GM21447 (cell line): ENCODE data around the gene ZNF639.

Source experiments
- ATAC-seq: cut with Tn5 transposase; IDR thresholded peaks from one replicate; pipeline ENCODE4 v1.9.1; 2021; ENCODE audit not compliant: unreplicated experiment

The ZNF639 gene

DNA sequence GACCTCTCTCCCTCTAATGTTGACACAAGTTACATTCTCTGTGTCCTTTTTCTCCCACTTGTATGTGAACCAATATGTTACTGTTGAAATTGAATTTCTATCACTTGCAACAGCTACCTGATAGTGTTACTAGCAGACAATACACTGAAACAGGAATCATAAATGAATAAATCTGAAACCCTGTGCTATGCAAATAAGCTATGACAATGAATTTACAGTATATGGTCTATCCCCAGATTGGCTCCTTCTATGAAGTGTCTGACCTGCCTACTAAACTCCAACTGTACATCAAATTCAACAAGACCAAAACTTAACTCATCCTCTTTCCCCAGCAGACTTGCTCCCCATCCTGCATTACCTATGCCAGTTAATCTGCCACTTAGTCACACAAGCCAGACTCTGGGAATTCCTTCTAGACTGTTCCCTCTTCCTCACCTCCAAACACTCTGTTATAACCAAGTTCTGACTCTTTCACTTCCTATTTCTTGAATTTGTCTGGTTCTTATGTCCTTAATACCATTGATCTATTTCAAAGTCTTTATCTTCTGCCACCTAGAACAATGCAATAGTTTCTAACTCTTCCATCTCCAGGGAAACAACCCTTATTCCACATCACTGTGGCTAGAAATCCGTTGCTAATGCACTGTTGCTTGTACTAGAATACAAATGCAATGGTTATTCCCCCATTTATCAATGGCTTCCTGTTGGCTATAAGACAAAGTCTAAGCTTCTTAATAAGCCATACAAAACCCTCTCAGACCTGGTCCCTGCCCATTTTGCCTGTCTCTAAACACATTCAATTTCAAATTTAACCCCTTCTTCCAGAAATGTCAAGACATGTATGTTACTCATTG, 13.4 kb upstream of the ZNF639 start:
- peak; percentile 88 for ATAC-seq

DNA sequence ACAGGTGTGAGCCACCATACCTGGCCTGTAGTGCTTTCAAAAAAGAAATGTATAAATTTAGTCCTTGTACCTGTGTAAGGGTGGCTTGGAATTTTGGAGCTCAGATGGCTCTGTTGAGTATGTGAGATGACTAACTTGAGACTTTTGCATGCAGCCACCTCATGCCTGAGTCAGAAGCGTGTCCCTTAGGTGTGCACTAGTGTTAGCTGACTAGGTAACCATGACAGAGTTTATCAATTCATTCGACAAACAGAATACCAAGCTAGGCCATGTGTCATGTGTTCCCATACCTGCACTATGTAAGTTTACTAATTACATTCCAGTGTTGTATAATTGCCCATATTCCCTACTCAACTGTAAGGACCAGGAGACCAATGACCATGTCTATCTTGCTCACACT, 4.0 kb upstream of the ZNF639 start:
- ATAC-seq: no peak

DNA sequence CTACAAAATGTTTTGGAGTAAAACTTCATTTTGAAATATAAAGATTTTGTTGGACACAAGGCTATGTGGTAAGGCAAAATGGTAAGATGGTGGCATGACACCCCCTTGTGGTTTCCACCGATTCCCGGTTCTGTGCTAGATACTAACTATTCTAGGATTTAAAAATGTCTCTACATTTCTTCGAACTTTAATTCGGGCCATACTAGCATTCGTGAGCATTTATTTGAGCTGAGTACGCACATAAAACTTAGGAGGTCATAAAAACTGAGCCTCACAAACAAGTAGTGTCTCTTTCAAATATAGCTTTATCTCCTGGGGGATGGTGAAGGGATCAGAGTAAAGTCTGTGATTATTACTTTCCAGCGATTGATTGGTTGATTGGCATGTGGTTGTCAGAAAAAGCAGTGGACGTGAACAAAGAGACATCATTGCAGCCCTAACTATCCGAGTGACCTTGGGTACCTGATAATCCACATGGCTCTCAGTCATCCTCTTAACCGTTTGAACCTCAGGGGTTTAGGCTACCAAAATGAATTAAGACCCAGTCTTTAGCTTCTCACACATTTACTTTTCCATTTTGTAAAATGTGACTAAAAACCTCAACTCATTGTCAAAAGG, 1.1 kb upstream of the ZNF639 start:
- ATAC-seq: no peak

DNA sequence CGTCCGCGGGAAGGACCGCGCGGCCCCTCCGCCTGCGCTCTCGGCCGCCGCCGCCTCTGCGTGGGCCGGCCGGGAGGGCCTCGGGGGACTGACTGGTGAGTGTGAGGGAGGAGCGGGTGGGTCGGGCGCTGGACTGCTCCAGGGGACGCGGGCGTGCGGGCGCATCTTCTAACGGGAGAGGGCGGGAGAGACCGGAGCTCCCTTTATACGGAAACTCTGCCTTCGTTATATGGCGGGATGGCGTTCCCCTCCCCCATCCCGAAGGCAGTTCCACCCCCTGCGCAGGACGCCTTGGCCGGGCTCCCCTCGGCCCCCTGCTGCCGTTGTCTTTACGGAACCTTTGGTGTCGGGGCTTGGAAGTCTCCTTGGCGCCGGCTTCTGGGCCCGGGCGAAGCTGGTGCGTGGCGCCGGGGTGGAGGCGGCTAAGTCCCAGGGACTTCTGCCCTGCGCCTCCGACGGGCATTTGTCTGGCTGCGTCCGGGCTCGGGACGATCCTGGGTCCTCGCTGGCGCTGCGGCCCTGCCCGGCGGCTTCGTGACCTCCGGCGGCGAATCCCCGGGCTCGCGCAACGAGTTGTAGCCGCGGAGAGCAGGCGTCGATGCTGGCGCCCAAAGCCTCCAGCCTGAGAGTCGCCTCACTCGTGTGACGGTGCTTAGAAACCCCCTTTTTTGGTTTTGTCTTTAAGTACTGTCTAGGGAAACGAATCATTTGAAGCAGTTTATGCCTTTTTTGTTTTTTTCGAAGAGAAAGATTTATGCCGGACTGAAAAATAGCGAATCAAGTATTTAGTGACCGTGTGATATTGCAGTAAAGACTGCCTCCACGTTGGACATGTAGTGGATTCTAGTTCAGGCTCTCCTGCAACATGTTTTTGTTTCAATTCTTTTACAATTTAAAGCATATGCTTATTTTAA, 623 bp downstream of the ZNF639 start:
- ATAC-seq: peak; percentile 41

DNA sequence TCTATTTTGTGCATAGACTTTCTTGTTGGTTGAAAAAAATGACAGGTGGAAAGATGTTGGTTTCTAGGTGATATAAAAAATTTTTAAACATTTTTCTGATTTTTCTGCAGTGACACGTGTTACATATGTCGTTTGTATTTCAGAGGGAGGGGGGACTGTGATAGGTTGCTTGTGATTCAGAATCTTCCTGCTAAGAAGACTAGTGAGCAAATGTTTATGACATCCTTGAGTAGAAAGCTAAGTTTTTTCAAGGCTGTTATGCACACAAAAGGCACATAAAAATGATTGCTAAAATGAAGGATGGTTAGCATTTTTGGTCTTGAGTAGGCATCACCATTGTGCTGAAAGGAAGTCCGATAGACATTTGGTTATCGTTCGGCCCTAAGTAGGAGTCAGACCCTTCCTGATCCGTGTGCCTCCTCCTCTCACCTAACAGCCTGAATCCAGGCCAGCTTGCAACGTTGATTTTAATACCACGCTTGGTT, 1.5 kb downstream of the ZNF639 start:
- no peak for ATAC-seq

DNA sequence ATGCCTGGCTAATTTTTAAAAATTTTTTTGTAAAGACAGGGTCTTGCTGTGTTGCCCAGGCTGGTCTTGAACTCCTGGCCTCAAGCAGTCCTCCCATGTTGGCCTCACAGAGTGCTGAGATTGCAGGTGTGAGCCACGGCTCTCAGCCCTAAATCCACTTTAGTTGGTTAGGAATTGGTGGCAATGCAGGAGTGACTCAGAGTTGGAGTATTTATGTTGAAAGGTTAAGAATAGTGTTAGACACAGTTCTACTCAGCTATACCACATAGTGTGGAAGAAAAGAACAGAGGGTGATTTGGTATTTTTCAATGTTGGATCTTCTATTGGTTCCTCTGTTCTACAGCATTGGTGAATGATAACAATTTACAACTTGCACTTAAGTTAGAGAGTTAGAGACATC, 7.6 kb downstream of the ZNF639 start:
- ATAC-seq: no peak

DNA sequence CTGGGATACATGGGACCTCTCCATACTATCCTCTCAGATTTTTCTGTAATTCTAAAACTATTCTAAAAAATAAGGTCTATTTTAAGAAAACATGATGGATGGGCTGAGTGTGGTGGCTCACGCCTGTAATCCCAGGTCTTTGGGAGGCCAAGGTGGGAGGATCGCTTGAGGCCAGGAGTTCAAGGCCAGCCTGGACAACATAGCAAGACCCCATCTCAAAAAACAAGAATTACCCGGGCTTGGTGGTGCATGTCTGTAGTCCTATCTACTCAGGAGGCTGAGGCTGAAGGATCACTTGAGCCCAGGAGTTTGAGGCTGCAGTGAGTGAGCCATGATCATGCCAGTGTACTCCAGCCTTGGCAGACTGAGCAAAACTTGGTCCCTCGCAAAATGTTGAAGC, 9.4 kb downstream of the ZNF639 start:
- ATAC-seq: no peak

DNA sequence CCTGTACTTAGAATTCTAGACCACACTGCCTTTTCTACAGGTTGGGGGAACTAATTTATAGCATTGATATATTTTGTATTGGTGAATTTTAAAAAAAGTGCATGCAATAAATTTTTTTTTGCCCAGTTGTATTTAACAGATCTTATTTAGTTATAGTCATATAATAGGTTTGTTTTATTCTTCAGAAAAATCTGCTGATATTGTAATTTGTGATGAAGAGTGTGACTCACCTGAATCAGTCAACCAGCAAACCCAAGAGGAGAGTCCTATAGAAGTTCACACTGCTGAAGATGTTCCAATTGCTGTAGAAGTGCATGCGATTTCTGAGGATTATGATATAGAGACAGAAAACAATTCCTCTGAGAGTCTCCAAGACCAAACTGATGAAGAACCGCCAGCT, 10.3 kb downstream of the ZNF639 start:
- ATAC-seq: no peak

DNA sequence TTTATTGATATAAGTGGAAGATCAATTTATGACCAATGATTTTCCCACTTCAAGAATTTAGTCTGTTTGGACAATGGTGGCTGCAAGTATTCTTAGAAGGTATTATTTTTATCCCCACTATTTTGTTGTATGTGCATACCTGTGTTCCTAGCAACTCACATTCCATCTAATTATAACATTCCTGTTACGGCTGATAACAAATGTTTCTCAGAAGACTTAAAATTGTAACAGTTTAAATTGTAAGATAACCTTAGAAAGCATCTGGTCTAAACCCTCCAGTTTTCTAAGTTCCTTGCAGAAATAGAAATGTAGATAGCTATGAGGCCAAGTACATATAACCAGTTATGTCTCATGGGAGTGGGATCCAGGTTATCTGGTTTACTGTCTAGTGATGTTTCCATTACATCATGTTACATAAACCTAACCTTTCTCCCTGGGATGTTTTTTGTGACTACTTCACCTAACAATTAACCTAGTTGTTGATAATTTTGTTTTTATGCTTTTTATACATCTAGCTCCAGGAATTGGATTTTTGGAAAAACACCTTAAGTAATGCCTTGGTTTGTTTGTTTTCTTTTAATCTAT, 13.6 kb downstream of the ZNF639 start:
- no peak for ATAC-seq

DNA sequence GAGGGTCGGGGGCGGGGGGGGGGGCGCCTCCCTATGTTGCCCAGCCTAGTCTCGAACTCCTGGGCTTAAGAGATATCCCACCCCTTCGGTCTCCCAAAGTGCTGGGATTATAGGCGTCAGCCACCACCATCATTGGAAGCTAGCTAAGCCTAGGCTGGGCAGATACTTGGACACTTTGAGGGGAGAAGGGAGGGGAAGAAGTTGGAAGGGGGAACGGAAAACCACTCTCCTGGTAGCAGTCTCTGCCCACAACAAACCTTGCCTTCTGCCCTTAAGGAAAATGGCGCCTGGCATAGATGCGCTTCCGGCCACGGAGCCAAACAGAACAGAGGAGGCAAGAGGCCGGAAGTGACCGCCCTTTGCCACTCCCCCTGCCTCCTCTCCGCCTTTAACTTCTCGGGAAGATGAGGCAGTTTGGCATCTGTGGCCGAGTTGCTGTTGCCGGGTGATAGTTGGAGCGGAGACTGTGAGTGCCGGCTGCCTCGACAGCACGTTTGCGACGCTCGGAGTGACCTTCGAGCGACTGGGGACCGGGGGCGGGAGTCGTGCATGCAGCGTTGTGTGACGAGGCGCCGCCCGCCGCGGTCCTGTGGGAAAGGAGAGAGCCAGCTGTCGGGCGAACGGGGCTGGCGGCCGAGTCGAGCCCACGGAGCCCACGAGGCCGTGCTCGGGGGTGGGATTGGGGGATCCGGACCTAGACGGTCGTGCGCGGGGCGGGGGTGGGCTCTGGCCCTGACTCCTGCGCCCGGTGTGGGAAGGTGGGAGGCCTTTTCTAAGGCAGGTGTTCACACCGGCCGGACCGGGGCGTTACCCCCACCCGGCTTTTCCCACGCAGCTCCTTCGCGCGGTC, 24.7 kb downstream of the ZNF639 start, which contains the start of gene MFN1:
Gene MFN1 (plus strand): TSS at position 365 of the 850 bp plus-strand sequence. CDS start 1,143 bp downstream, outside the sequence.
- peak; percentile 91 for ATAC-seq

DNA sequence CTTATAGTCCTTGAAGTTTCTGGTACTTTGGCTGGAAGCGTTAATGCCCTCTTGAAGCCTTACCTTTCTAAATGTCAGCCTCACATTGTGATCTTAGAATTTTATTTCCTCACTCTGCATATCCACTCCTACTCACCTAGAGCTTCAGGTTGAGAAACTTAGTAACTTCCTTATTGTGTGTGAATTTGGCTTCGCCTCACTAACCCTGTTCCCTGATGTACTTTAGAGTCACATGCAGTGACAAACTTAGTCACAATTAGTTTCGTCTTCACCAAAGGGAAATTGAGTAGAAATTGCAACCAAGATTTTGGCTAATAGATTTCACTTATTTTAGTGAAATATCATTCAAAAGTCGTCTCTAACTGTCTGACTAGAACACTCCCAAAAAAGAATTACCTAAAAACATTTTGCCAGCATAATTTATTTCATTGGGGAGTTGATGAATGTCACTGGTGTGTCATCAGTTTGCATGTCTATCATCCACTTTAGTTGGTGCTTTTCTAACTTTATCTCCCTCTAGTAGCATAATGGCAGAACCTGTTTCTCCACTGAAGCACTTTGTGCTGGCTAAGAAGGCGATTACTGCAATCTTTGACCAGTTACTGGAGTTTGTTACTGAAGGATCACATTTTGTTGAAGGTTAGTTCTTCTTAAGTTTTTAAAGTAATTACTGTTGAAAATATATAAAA, 25.6 kb downstream of the ZNF639 start:
- ATAC-seq: peak; percentile 69

DNA sequence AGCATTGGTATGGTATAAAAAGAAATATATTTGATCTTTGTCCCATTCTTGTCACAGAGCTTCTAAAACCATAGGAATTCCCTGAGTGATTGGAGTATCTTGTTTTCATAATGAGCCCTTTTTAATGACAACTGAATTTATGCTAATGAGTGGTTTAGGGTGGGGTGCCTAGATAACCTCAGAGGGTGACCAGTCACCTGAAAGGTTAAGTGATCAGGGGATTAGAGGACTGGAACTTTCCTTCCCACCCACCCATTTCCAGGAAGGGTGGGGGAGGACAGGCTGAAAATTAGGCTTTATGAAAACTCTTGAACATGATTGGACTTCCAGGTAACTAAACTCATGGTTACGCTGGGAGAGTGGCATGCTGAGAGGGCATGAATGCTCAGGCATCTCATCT, 33.2 kb downstream of the ZNF639 start:
- ATAC-seq: no peak

DNA sequence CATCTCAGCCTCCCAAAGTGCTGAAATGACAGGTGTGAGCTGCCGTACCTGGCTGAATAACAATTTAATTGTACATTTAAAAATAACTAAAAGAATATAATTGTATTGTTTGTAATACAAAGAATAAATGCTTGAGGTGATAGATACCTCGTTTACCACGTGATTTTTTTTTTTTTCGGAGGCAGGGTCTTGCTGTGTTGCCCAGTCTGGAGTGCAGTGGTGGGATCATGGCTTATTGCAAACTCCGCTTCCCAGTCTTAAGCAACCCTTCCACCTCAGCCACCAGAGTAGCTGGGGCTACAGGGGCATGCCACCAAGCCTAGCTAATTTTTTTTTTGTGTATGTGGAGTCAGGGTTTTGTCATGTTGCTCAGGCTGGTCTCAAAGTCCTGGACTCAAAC, 40.5 kb downstream of the ZNF639 start:
- ATAC-seq: no peak

DNA sequence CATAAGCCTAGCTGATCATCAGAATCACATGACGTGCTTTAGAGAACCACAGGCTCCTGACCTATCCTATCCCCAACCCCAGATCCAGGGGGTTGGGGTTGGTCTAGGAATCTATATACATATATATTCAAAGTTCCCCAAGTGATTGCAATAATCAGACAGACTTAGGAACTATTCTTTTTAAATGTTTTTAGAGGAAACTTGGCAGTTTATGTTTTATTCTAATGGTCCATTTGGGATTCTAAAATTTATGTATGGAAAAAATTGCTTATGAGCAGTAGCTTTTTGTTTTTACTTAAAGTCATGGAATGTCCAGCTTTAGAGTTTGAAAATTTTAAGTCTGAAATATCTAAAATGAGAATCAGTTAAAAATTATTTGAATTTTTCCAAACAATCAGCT, 46.8 kb downstream of the ZNF639 start:
- no peak for ATAC-seq

DNA sequence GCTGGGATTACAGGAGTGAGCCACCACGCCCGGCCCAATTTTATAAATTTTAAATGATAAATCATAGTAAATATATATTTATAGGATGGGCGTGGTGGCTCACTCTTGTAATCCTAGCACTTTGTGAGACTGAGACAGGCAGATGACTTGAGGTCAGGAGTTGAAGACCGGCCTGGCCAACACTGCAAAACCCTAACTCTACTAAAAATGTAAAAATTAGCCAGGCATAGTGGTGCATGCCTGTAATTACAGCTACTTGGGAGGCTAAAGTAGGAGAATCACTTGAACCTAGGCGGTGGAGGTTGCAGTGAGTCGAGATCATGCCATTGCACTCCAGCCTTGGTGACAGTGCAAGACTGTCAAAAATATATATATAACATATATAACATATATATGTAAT, 51.1 kb downstream of the ZNF639 start:
- ATAC-seq: no peak

DNA sequence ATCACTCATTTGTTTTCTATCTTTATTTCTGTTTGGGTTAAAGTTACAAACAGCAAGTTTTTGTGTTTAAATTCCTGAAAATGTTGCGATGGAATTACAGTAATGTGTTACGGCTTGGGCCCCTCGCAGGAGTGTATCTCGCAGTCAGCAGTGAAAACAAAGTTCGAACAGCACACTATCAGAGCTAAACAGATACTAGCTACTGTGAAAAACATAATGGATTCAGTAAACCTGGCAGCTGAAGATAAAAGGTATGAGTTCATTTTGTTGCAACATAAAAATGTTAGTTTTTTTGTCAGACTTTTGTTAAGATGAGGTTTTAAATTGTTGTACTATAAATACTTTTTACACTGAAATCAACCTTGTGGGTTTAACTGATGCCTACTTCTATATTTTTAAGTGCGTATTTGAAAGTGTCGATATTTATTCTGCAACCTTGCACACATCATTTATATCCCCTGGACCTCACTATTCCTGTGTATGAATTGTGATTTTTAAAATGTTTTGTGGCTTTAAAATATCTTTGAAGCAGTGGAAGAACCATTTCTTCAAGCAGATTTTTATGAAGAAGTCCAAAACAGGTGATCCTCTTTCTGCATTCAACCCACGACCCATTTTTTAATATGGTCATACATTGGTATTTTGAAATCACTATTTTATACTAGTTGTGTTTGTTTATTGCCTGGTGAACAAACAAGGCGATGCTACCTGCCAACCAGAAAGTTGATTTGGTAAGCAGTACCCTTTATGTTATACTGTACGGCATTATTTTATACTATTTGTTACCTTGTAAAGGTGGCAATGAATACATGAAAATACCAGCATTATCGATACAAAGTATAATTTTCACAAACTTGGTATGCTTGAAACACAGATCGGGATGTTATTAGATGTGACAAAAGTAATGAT, 52.5 kb downstream of the ZNF639 start:
- ATAC-seq: no peak

DNA sequence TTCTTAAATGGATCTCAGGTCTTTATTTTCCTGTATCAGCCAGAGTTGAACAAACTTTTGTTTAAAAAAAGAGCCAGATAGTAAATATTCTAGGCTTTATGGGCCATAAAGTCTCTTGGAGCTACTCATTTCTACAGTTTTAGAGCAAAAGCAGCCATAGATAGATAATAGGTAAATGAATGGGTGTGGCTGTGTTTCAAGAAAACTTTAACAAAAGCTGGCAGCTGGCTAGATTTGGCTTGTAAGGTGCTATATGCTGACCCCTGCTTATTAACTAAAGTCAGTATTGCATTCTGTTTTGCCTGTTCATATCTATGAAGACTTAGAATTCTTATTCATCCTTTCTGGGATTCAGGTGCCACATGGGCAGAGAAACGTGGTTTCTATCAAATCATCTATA, 53.6 kb downstream of the ZNF639 start:
- no peak for ATAC-seq
